Effector memory CD4-positive, alpha-beta T cell (primary cell): ENCODE data around the gene KPNA4.

Source experiments
- DNase-seq, 3 donors: peaks; one replicate each; pipeline ENCODE4 v3.0.0-alpha.2; 2020
- H3K27ac ChIP-seq: 2 replicates; pipeline ENCODE4 v1.7.0; 2013; ENCODE audit warnings: mild to moderate bottlenecking, low read length, moderate library complexity; ENCODE audit not compliant: insufficient read depth, poor library complexity, severe bottlenecking
- H3K27me3 ChIP-seq: replicated peaks from 2 replicates; pipeline ENCODE4 v1.7.0; 2013; ENCODE audit warnings: mild to moderate bottlenecking, low read length; ENCODE audit not compliant: insufficient read depth, control insufficient read depth, poor library complexity, severe bottlenecking
- H3K36me3 ChIP-seq: 2 replicates; pipeline ENCODE4 v1.7.0; 2013; ENCODE audit warnings: mild to moderate bottlenecking, low read length, moderate library complexity; ENCODE audit not compliant: control insufficient read depth, insufficient read depth
- H3K4me1 ChIP-seq: 2 replicates; pipeline ENCODE4 v1.7.0; 2013; ENCODE audit warnings: low read length, mild to moderate bottlenecking; ENCODE audit not compliant: control insufficient read depth, insufficient read depth, poor library complexity, severe bottlenecking
- H3K4me3 ChIP-seq: 2 replicates; pipeline ENCODE4 v1.7.0; 2013; ENCODE audit warnings: low read length, low read depth, mild to moderate bottlenecking; ENCODE audit not compliant: insufficient read depth, poor library complexity, severe bottlenecking
- H3K9me3 ChIP-seq: 2 replicates; pipeline ENCODE4 v1.7.0; 2013; ENCODE audit warnings: mild to moderate bottlenecking, low read length, moderate library complexity; ENCODE audit not compliant: control insufficient read depth

The KPNA4 gene

DNA sequence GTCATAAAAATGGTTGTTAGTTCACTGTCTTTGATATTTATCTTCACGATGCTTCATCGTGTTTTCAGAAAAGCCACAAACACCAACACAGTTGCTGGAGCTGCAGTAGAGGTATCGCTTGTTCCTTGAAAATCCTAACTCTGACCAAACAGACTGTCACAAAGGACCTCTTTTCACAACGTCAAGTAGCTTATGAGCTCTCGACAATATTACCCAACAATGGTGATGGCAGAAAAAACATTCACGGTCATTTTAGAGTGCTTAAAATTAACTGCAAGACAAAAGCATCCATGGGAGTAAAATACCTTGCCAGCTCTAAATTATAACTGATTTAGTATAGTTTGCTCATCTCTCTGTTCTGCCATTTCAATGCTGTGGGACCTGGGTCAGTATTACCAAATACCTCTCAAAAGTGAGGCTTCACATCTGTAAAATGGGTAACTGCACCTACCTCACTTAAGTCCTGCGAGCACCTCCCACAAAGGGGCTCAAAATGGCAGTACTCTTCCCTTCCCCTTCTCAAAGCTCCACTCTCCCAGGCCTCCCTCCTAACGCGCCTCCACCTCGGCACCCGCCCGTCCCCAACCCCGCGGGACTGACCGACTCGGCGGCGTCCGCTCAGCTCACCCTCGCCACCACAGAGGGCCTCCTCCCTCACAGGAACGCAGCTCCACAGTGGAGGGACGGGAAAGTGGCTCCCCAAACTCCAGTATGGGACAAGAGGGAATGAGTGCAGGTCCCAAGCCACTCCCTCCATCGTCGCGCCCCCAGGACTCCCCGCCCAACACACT, 116.3 kb downstream of the KPNA4 start:
- H3K9me3 ChIP-seq = no peaks in the 10 kb centered on the region
- no peaks in the 10 kb centered on the region for H3K36me3 ChIP-seq
- no peak for DNase-seq
- H3K27ac ChIP-seq = peak overlapping the region; percentile 76
- H3K4me3 ChIP-seq = peak overlapping the region; percentile 79
- peaks cover 9% of the 10 kb centered on the region for H3K4me1 ChIP-seq
- H3K27me3 ChIP-seq = no peaks in the 10 kb centered on the region

GRCh38 chr3:160447544-160447943, 117.8 kb downstream of the KPNA4 start:
- Histone ChIP-seq H3K27ac (no peak overlapping the region), H3K9me3 (no peaks in the 10 kb centered on the region), H3K27me3 (no peaks in the 10 kb centered on the region), H3K36me3 (no peaks in the 10 kb centered on the region), H3K4me1 (peaks cover 9% of the 10 kb centered on the region), H3K4me3 (no peak overlapping the region)
- DNase-seq = no peak

- no peaks in the 10 kb centered on the region for H3K36me3 ChIP-seq
- DNase-seq = no peak
- peaks cover 9% of the 10 kb centered on the region for H3K4me1 ChIP-seq
- H3K27ac ChIP-seq = no peak overlapping the region
- no peaks in the 10 kb centered on the region for H3K9me3 ChIP-seq
- H3K27me3 ChIP-seq = no peaks in the 10 kb centered on the region
- H3K4me3 ChIP-seq = no peak overlapping the region
These were observed 118.8 kb downstream of the KPNA4 start for GRCh38 chr3:160446522-160447056.

- H3K4me3 ChIP-seq = no peak overlapping the region
- H3K36me3 ChIP-seq = no peaks in the 10 kb centered on the region
- H3K27ac ChIP-seq = no peak overlapping the region
- DNase-seq = no peak
- H3K27me3 ChIP-seq = no peaks in the 10 kb centered on the region
- peaks cover 9% of the 10 kb centered on the region for H3K4me1 ChIP-seq
- H3K9me3 ChIP-seq = no peaks in the 10 kb centered on the region
These were observed 119.5 kb downstream of the KPNA4 start for GRCh38 chr3:160445854-160446253.
